ENCODE data around the gene ASB10. TPM values are rescaled to one million over a fixed set of nuclear protein-coding genes. Genes with fewer than 3 reads are reported as not detected.

The ASB10 gene
- total RNA-seq, 1 experiment from 2014 or later: not detected

DNA sequence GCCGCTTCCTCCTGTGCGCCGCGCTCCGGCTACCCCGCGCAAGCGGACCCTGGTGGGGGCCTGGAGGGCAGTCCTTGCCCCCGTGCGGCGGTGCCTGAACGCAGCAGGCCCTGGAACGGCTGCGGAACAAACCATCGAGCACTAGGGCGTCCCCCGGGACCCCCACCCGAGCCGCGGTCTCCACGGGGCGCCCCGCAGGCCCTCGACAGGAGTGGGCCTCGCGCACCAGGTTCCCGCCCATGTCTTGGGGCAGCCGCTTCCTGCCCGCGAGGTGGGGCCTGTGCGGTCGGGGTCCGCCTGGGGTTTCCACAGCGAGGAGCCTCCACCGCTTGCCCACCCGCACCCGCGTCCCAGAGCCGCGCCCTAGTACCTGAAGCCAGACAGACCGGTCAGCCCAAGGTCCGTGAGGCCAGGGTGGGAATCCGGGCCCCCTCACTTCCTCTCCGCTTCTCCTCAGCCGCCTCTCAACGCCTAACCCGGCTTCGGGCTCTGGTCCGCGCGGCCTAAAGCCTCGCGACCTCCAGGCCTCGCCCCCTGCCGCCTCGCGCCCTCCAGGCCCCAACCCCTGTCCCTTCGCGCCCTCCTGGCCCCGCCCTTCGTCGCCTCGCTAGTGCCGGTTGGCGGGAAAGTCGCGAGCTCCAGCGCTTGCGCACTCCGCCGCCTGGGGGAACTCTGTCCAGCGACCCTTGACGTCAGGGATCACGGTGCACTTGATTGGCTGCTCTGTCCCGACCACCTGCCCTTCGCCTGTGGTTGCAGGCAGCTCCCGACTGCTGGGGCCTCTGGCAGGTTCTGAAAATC, 12.6 kb downstream of the ASB10 start (continued):
- TF ChIP-seq, protein P1, sequence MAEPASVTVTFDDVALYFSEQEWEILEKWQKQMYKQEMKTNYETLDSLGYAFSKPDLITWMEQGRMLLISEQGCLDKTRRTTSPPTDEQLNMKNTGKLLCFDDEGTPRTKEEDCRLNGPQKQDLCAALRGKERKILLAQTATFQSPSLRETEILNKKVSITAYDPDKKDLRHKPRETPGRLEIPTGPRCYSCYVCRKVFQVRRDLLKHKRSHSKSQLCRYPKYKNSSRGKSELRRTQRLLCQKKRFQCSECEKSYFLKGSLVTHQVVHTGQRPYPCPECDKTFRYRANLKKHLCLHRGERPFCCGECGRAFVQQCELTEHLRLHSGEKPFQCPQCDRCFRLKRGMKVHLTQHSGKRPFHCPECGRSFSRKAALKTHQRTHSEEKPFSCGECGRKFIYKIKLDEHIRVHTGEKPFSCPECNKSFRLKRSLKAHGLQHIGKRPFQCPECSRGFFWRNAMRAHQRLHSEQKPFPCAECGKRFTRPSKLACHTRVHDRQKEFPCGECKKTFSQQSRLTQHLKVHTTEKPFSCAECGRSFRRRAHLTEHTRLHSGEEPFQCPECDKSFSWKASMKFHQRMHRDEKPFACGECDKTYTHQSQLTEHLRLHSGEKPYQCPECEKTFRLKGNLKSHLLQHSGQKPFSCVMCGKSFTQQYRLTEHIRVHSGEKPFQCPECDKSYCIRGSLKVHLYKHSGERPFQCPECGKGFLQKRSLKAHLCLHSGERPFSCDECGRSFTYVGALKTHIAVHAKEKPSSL (CRISPR knock-in tag; conservative IDR thresholded peaks at IDR 0.05): no peak
- TF ChIP-seq ATF1 (CRISPR knock-in tag; IDR thresholded peaks at IDR 0.05): no peak
- TF ChIP-seq MXD4 (CRISPR knock-in tag; IDR thresholded peaks at IDR 0.05; ENCODE audit: borderline replicate concordance): no peak
- no peak for TF ChIP-seq OVOL2 (CRISPR knock-in tag; IDR thresholded peaks at IDR 0.05; ENCODE audit: borderline replicate concordance)
- TF ChIP-seq PRRX2 (CRISPR knock-in tag; IDR thresholded peaks at IDR 0.05): no peak
- no peak for TF ChIP-seq GABPB1 (CRISPR knock-in tag; IDR thresholded peaks at IDR 0.05)
- TF ChIP-seq ZNF219 (CRISPR knock-in tag; IDR thresholded peaks at IDR 0.05; ENCODE audit: borderline replicate concordance): no peak
- TF ChIP-seq, protein P2, sequence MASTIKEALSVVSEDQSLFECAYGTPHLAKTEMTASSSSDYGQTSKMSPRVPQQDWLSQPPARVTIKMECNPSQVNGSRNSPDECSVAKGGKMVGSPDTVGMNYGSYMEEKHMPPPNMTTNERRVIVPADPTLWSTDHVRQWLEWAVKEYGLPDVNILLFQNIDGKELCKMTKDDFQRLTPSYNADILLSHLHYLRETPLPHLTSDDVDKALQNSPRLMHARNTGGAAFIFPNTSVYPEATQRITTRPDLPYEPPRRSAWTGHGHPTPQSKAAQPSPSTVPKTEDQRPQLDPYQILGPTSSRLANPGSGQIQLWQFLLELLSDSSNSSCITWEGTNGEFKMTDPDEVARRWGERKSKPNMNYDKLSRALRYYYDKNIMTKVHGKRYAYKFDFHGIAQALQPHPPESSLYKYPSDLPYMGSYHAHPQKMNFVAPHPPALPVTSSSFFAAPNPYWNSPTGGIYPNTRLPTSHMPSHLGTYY (CRISPR knock-in tag; IDR thresholded peaks at IDR 0.05): no peak
- TF ChIP-seq TEAD4 (CRISPR knock-in tag; IDR thresholded peaks at IDR 0.05): no peak
- no peak for TF ChIP-seq SMAD3 (CRISPR knock-in tag; IDR thresholded peaks at IDR 0.05; ENCODE audit: borderline replicate concordance)
- no peak for TF ChIP-seq E2F4 (CRISPR knock-in tag; IDR thresholded peaks at IDR 0.05; ENCODE audit: borderline replicate concordance, low read depth)
- TF ChIP-seq ZNF396 (CRISPR knock-in tag; IDR thresholded peaks at IDR 0.05; ENCODE audit: borderline replicate concordance): no peak
- TF ChIP-seq, protein P3, sequence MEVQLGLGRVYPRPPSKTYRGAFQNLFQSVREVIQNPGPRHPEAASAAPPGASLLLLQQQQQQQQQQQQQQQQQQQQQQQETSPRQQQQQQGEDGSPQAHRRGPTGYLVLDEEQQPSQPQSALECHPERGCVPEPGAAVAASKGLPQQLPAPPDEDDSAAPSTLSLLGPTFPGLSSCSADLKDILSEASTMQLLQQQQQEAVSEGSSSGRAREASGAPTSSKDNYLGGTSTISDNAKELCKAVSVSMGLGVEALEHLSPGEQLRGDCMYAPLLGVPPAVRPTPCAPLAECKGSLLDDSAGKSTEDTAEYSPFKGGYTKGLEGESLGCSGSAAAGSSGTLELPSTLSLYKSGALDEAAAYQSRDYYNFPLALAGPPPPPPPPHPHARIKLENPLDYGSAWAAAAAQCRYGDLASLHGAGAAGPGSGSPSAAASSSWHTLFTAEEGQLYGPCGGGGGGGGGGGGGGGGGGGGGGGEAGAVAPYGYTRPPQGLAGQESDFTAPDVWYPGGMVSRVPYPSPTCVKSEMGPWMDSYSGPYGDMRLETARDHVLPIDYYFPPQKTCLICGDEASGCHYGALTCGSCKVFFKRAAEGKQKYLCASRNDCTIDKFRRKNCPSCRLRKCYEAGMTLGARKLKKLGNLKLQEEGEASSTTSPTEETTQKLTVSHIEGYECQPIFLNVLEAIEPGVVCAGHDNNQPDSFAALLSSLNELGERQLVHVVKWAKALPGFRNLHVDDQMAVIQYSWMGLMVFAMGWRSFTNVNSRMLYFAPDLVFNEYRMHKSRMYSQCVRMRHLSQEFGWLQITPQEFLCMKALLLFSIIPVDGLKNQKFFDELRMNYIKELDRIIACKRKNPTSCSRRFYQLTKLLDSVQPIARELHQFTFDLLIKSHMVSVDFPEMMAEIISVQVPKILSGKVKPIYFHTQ (CRISPR knock-in tag; IDR thresholded peaks at IDR 0.05): no peak
- TF ChIP-seq, protein P4, sequence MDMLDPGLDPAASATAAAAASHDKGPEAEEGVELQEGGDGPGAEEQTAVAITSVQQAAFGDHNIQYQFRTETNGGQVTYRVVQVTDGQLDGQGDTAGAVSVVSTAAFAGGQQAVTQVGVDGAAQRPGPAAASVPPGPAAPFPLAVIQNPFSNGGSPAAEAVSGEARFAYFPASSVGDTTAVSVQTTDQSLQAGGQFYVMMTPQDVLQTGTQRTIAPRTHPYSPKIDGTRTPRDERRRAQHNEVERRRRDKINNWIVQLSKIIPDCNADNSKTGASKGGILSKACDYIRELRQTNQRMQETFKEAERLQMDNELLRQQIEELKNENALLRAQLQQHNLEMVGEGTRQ (CRISPR knock-in tag; IDR thresholded peaks at IDR 0.05): no peak; the same call in 1 of the 2 replicates
- TF ChIP-seq, protein P5, sequence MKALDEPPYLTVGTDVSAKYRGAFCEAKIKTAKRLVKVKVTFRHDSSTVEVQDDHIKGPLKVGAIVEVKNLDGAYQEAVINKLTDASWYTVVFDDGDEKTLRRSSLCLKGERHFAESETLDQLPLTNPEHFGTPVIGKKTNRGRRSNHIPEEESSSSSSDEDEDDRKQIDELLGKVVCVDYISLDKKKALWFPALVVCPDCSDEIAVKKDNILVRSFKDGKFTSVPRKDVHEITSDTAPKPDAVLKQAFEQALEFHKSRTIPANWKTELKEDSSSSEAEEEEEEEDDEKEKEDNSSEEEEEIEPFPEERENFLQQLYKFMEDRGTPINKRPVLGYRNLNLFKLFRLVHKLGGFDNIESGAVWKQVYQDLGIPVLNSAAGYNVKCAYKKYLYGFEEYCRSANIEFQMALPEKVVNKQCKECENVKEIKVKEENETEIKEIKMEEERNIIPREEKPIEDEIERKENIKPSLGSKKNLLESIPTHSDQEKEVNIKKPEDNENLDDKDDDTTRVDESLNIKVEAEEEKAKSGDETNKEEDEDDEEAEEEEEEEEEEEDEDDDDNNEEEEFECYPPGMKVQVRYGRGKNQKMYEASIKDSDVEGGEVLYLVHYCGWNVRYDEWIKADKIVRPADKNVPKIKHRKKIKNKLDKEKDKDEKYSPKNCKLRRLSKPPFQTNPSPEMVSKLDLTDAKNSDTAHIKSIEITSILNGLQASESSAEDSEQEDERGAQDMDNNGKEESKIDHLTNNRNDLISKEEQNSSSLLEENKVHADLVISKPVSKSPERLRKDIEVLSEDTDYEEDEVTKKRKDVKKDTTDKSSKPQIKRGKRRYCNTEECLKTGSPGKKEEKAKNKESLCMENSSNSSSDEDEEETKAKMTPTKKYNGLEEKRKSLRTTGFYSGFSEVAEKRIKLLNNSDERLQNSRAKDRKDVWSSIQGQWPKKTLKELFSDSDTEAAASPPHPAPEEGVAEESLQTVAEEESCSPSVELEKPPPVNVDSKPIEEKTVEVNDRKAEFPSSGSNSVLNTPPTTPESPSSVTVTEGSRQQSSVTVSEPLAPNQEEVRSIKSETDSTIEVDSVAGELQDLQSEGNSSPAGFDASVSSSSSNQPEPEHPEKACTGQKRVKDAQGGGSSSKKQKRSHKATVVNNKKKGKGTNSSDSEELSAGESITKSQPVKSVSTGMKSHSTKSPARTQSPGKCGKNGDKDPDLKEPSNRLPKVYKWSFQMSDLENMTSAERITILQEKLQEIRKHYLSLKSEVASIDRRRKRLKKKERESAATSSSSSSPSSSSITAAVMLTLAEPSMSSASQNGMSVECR (CRISPR knock-in tag; IDR thresholded peaks at IDR 0.05; ENCODE audit: borderline replicate concordance): peak; percentile 40; the same call in 1 of the 2 replicates
- TF ChIP-seq ESRRA (CRISPR knock-in tag; IDR thresholded peaks at IDR 0.05; ENCODE audit: borderline replicate concordance): no peak
- TF ChIP-seq, protein P6, sequence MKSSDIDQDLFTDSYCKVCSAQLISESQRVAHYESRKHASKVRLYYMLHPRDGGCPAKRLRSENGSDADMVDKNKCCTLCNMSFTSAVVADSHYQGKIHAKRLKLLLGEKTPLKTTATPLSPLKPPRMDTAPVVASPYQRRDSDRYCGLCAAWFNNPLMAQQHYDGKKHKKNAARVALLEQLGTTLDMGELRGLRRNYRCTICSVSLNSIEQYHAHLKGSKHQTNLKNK (CRISPR knock-in tag; IDR thresholded peaks at IDR 0.05): no peak
- no peak for TF ChIP-seq GTF2I (CRISPR knock-in tag; conservative IDR thresholded peaks at IDR 0.05)
- no peak for TF ChIP-seq PREB (CRISPR knock-in tag; IDR thresholded peaks at IDR 0.05; ENCODE audit: borderline replicate concordance)
- TF ChIP-seq TEAD1 (CRISPR knock-in tag; IDR thresholded peaks at IDR 0.05): 0 out of 2 replicates have a peak, but pooled peaks have one; percentile 54
- no peak for TF ChIP-seq EMX1 (CRISPR knock-in tag; IDR thresholded peaks at IDR 0.05)
- no peak for TF ChIP-seq CTCF (IDR thresholded peaks at IDR 0.05)
